Gastrocnemius medialis (tissue), 4 donors: ENCODE measurements around the gene MTIF3. TPM values are rescaled to one million over a fixed set of nuclear protein-coding genes. Genes with fewer than 3 reads are reported as not detected.
A peak's percentile ranks its signal among the peaks of the same experiment; 100 is the strongest.

Experiments
- ATAC-seq, 2 donors: fragments of 150-250 bp; one replicate each; pipeline ENCODE4 v1.9.1; 2016
- DNase-seq, 2 donors: peaks; one replicate each; pipeline ENCODE4 v3.0.0-alpha.2; 2019
- H3K27ac ChIP-seq, 4 donors: fragments of 200-600 bp; sonication (generic); 1 replicate in 1 of 4; 2 replicates in 3 of 4; pipeline ENCODE4 v1.5.1; 2016 to 2018; ENCODE audit warnings: mild to moderate bottlenecking in 2 of 4, moderate library complexity in 1 of 4
- H3K27me3 ChIP-seq, 3 donors: fragments of 200-600 bp; sonication (generic) in 2 of 3; 1 replicate in 1 of 3; 2 replicates in 2 of 3; pipeline versions ENCODE4 v1.5.1 to v1.6.0; 2016 to 2019; ENCODE audit warnings: mild to moderate bottlenecking in 1 of 3, moderate library complexity in 1 of 3
- H3K36me3 ChIP-seq, 2 donors: fragments of 200-600 bp; sonication (generic) in 1 of 2; one replicate each; pipeline ENCODE4 v1.5.1; 2017 to 2018
- H3K4me1 ChIP-seq, 2 donors: fragments of 200-600 bp; sonication (generic) in 1 of 2; one replicate each; pipeline ENCODE4 v1.5.1; 2016 to 2017; ENCODE audit warnings: mild to moderate bottlenecking in 2 of 2
- H3K4me3 ChIP-seq, 4 donors: fragments of 200-600 bp; sonication (generic) in 3 of 4; 1 replicate in 1 of 4; 2 replicates in 3 of 4; pipeline ENCODE4 v1.5.1; 2016 to 2019; ENCODE audit warnings: mild to moderate bottlenecking in 2 of 4
- H3K9me3 ChIP-seq, 3 donors: fragments of 200-600 bp; sonication (generic) in 2 of 3; 1 replicate in 1 of 3; 2 replicates in 2 of 3; pipeline ENCODE4 v1.5.1; 2016 to 2019
- CTCF ChIP-seq, 5 experiments: fragments of 450-650 bp in 3 of 5; fragments of 200-600 bp in 2 of 5; sonication (generic) in 2 of 5; IDR thresholded peaks in 4 of 5; conservative IDR thresholded peaks in 1 of 5; 1 replicate in 4 of 5; 2 replicates in 1 of 5; pipeline ENCODE4 v1.5.1; 2016 to 2019; ENCODE audit warnings: antibody characterized with exemption in 5 of 5, mild to moderate bottlenecking in 3 of 5, moderate library complexity in 3 of 5
- POLR2A ChIP-seq, 2 donors: fragments of 450-650 bp; IDR thresholded peaks; one replicate each; pipeline ENCODE4 v1.6.1; 2017; ENCODE audit warnings: antibody characterized with exemption in 2 of 2, mild to moderate bottlenecking in 2 of 2, moderate library complexity in 2 of 2
- in situ Hi-C, 4 donors: fragments of 200-750 bp; cut with MboI; loops; one replicate each; pipeline versions ENCODE4 v1.15.0 to v1.8.0; 2017; ENCODE audit warnings: low sequenced_read_pairs in 4 of 4
- intact Hi-C: fragments of 100-400 bp; cut with DNase I; formaldehyde crosslinking; loops from one replicate; pipeline ENCODE4 v1.15.1; 2023; ENCODE audit warnings: low total_unique reads
- total RNA-seq, 4 donors: library from RNA; depleted of rRNA; stranded (reverse); fragments of >200 nt; gene quantifications; one replicate each; pipeline versions ENCODE4 v1.1.0 to v1.2.3, GENCODE V29; 2016

MTIF3 gene
- total RNA-seq, 4 donors from 2014 or later: 73.9 to 113 (median 89.1) TPM

DNA sequence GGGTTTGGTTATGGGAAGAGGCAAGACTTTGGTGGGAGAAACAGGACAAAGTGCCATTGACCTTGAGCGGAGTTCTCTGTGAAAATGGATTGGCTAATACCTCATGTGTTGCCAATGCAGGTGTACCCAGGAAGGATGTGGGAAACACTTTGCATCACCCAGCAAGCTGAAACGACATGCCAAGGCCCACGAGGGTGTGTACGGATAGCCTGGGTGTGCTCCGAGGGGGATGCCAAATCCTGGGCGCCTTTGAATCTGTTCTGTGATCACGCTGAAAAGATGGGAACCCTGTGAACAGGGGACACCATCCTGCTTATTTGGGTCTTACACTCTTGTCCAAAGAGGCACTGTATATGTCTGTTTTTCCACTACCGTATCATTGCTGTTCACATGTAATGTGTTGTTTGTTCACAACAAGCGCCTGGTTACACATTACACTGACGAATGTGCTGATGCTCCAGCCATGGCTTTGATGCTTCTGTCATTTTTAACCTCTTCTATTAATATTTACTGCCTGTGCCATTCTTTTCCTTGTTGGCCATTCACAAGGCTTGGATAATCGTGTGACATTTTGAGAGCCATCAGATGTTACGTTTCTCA is 17.7 kb downstream of the MTIF3 start:
- in situ Hi-C loops (loop anchor here in 3 of 4 donors (25.0 kb wide), 3 partner anchors 170 to 705 kb away; partner anchors contain the start of genes RASL11A (in 2 of the 3), RPL21 (in 2 of the 3), LNX2 (in 1 of the 3) and PAN3 (in 1 of the 3)), intact Hi-C loops (no loop called here)
- no peak overlapping the region for H3K4me3 ChIP-seq
- H3K9me3 ChIP-seq: no peaks in the 10 kb centered on the region
- peaks cover 5 to 84% of the 10 kb centered on the region in 2 donors for H3K36me3 ChIP-seq
- ATAC-seq (no peak), DNase-seq (no peak)
- H3K27me3 ChIP-seq: no peaks in the 10 kb centered on the region
- H3K4me1 ChIP-seq: peaks cover under 1 to 2% of the 10 kb centered on the region in 2 donors
- peak overlapping the region in 1 of 4 donors; percentile 20 for H3K27ac ChIP-seq
- TF ChIP-seq POLR2A (IDR thresholded peaks at IDR 0.05) (no peak), CTCF (IDR thresholded peaks at IDR 0.05 in 4 of 5, conservative IDR thresholded peaks at IDR 0.05 in 1 of 5) (no peak)

DNA sequence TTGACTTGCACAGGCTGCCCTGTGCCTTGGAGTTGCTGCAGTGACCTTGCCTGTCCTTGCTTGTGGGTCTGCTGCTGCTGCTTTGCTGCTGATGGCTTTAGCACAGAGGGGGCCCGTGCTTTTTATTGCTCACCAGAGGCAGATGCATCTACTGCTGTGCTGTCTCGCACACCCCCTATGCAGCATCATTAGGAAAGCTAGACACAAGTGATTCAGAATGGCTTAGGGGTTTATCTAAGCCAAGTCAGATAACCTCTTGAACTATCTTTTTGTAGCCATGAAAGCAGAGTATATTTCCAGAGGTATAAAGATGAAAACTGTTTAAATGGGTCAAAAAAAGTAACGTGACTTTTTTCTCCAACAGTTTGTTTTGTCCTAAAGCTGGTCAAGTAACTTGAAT is 18.2 kb downstream of the MTIF3 start:
- in situ Hi-C loops (loop anchor here in 3 of 4 donors (25.0 kb wide), 3 partner anchors 170 to 705 kb away; partner anchors contain the start of genes RASL11A (in 2 of the 3), RPL21 (in 2 of the 3), LNX2 (in 1 of the 3) and PAN3 (in 1 of the 3)), intact Hi-C loops (no loop called here)
- TF ChIP-seq POLR2A (IDR thresholded peaks at IDR 0.05): no peak
- no peak for DNase-seq
- H3K27ac ChIP-seq: no peak overlapping the region
- H3K4me3 ChIP-seq: no peak overlapping the region
- peaks cover 6 to 7% of the 10 kb centered on the region in 2 donors for H3K4me1 ChIP-seq
- H3K36me3 ChIP-seq: peaks cover 5 to 85% of the 10 kb centered on the region in 2 donors
- H3K27me3 ChIP-seq: no peaks in the 10 kb centered on the region
- no peak for ATAC-seq
- no peaks in the 10 kb centered on the region for H3K9me3 ChIP-seq

DNA sequence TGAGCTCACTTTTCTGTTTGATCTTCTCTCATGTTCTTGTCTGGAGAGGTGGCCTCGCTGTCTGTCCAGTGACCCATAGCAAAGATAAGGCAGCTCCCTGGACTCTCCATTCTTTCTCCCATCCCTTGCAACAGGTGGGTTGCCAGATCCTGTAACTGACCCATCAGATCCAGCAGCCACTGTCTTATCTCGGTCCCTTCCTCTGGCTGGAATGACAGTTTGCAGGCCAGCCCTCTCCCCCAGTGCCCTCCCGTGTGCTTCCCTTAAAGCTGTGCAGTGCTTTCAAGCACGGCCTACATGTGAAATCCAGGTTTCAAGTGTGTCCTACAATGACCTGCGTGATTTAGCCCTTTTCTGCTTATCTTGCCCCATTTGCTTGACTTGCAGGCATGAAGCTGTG is 22.2 kb downstream of the MTIF3 start:
- ATAC-seq (no peak), DNase-seq (no peak)
- Histone ChIP-seq H3K27ac (peak overlapping the region; percentile 92 to 97 (median 96)), H3K27me3 (no peaks in the 10 kb centered on the region), H3K9me3 (no peaks in the 10 kb centered on the region), H3K36me3 (peaks cover 0 to 57% of the 10 kb centered on the region in 2 donors), H3K4me3 (no peak overlapping the region), H3K4me1 (peaks cover 30 to 36% of the 10 kb centered on the region in 2 donors)
- in situ Hi-C loops (loop anchor here in 3 of 4 donors (25.0 kb wide), 3 partner anchors 166 to 709 kb away; partner anchors contain the start of genes RASL11A (in 2 of the 3), RPL21 (in 2 of the 3), LNX2 (in 1 of the 3) and PAN3 (in 1 of the 3)), intact Hi-C loops (loop anchor here (10.0 kb wide), 1 partner anchor 707 kb away; the partner anchor contains the start of gene PAN3)
- TF ChIP-seq POLR2A (IDR thresholded peaks at IDR 0.05) (no peak), CTCF (IDR thresholded peaks at IDR 0.05 in 4 of 5, conservative IDR thresholded peaks at IDR 0.05 in 1 of 5) (no peak)

DNA sequence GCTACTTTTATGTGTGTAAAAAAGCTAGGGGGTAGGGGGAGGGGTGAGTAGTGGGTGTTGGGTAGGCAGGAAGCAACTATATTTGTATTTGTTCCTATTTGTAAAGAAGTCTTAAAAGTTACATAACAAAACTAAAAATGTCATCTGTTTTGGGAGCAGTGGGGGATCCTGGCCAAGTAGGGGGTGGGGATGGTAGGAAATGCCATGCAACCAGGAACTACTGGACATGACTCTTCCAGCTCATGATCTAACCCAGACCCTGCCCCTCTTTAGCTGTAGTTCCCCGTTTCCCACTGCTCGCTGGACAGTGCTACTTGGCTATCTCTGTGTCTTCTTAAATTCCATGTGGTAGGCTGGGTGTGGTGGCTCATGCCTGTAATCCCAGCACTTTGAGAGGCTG is 22.7 kb downstream of the MTIF3 start:
- H3K9me3 ChIP-seq: no peaks in the 10 kb centered on the region
- peak overlapping the region; percentile 92 to 97 (median 96) for H3K27ac ChIP-seq
- in situ Hi-C loops (loop anchor here in 3 of 4 donors (25.0 kb wide), 3 partner anchors 165 to 710 kb away; partner anchors contain the start of genes RASL11A (in 2 of the 3), RPL21 (in 2 of the 3), LNX2 (in 1 of the 3) and PAN3 (in 1 of the 3)), intact Hi-C loops (loop anchor here (2.0 to 10.0 kb wide), 2 partner anchors 53 to 707 kb away; partner anchors contain the start of gene PAN3)
- ATAC-seq (no peak), DNase-seq (peak in 1 of 2 donors; percentile 43)
- peaks cover 30 to 36% of the 10 kb centered on the region in 2 donors for H3K4me1 ChIP-seq
- H3K4me3 ChIP-seq: no peak overlapping the region
- peaks cover 0 to 54% of the 10 kb centered on the region in 2 donors for H3K36me3 ChIP-seq
- TF ChIP-seq POLR2A (IDR thresholded peaks at IDR 0.05): no peak
- no peak for TF ChIP-seq CTCF (IDR thresholded peaks at IDR 0.05 in 4 of 5, conservative IDR thresholded peaks at IDR 0.05 in 1 of 5)
- no peaks in the 10 kb centered on the region for H3K27me3 ChIP-seq
